Lung (tissue), 12 donors: ENCODE data around the gene FOXRED2. TPM values are rescaled to one million over a fixed set of nuclear protein-coding genes. Genes with fewer than 3 reads are reported as not detected.

ENCODE experiments used
- ATAC-seq: fragments of 200-7000 bp; cut with Tn5 transposase; one replicate; pipeline ENCODE4 v1.9.1; 2020; ENCODE audit warnings: moderate number of reproducible peaks; ENCODE audit not compliant: insufficient read depth, low FRiP score
- DNase-seq, 3 donors: peaks; one replicate each; pipeline ENCODE4 v3.0.0-alpha.2; 2013 to 2017
- H3K27ac ChIP-seq, 2 donors: one replicate each; pipeline ENCODE4 v1.5.1; 2013; ENCODE audit warnings: mild to moderate bottlenecking in 2 of 2, moderate library complexity in 2 of 2, control low read depth in 1 of 2, inconsistent platforms in 1 of 2, low read depth in 1 of 2, low read length in 1 of 2
- H3K27me3 ChIP-seq, 3 donors: one replicate each; pipeline ENCODE4 v1.5.1; 2013; ENCODE audit warnings: low read length in 2 of 3; ENCODE audit not compliant: control insufficient read depth in 3 of 3, insufficient read depth in 3 of 3
- H3K36me3 ChIP-seq, 4 donors: one replicate each; pipeline ENCODE4 v1.5.1; 2013; ENCODE audit warnings: low read length in 4 of 4, mild to moderate bottlenecking in 1 of 4, moderate library complexity in 1 of 4; ENCODE audit not compliant: control insufficient read depth in 4 of 4, insufficient read depth in 4 of 4
- H3K4me1 ChIP-seq, 5 donors: one replicate each; pipeline ENCODE4 v1.5.1; 2013; ENCODE audit warnings: low read length in 5 of 5, mild to moderate bottlenecking in 2 of 5, moderate library complexity in 1 of 5; ENCODE audit not compliant: control insufficient read depth in 5 of 5, insufficient read depth in 5 of 5
- H3K4me3 ChIP-seq: one replicate; pipeline ENCODE4 v1.5.1; 2013; ENCODE audit warnings: mild to moderate bottlenecking, control low read depth, moderate library complexity
- H3K9ac ChIP-seq, 2 donors: one replicate each; pipeline ENCODE4 v1.5.1; 2013; ENCODE audit warnings: low read length in 2 of 2, control low read depth in 1 of 2; ENCODE audit not compliant: insufficient read depth in 1 of 2
- H3K9me3 ChIP-seq, 4 donors: one replicate each; pipeline ENCODE4 v1.5.1; 2013; ENCODE audit warnings: low read length in 3 of 4, mild to moderate bottlenecking in 1 of 4, moderate library complexity in 1 of 4; ENCODE audit not compliant: control insufficient read depth in 4 of 4, insufficient read depth in 3 of 4
- WGBS, 2 donors: extraction: QIAGEN DNeasy Blood & Tissue Kit; methylation state at CpG; one replicate each; pipeline ENCODE4 v1.1.7; 2013; 5-methylcytosine and 5-hydroxymethylcytosine counted together
- polyA plus RNA-seq, 2 donors: library from polyadenylated mRNA; stranded (reverse); fragments of 200-250 nt; gene quantifications; one replicate each; pipeline ENCODE4 v1.2.1, GENCODE V29; 2013
- total RNA-seq, 2 donors: library from RNA; depleted of rRNA in 1 of 2; stranded (reverse); fragments of >200 nt in 1 of 2; gene quantifications; one replicate each; pipeline ENCODE4 v1.2.1, GENCODE V29; 2014 to 2021
- TF ChIP-seq, protein P1 (sequence below): IDR thresholded peaks from 2 replicates; pipeline ENCODE4 v1.5.1; 2012; ENCODE audit warnings: mild to moderate bottlenecking; ENCODE audit errors: control extremely low read depth, extremely low read depth
- donor health status: control.
- donor health status: control.
- donor health status: Bipolar disorder and iron deficiency.
- donor health status: healthy.
- donor health status: DM: yes; HTN: yes; CAD: no.

The FOXRED2 gene
- total and polyA plus RNA-seq, 4 donors: 3.9 to 18.0 (median 7.8) TPM

DNA sequence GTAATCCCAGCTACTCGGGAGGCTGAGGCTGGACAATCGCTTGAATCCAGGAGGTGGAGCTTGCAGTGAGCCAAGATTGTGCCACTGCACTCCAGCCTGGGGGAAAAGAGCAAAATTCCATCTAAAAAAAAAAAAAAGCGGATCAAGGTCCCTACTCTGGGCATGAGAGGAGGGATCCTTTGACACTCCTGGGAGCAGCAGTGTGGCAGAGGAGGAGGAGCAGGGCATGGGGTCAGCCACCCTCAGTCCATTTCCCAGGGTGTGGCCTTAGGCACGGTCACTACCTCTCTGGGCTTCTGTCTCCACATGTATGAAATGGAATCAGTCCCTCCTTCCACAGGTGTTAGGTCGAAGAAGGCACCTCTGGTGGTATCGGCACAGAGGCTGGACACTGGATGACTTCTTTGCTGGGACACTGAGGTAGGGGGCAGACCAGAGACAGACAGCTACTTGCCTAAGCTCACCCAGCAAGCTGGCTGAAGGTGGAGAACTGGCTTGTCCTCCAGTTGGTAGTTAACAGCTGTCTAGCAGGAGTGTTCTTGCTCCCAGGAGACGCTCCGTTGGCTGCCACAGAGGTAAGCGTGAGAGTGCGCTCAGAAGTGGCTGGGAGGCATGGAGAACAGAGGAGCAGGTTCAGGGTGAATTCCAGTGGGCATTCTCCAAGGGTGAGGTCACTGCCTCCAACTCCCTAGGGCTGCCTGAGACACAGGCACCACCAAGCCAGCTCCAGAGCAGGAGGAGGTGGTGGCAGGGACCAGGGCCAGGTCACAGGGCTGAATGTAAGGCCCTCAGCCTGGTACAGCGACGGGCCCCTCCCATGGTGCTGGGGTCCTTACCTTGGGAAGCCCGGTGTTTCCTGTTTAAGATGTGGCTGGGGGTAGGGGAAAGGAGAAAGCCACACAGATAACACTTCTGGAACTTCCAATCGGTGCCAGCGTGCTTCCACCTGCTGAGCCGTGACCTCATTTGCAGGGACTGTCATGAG, 44.9 kb downstream of the FOXRED2 start:
- peak overlapping the region; percentile 76 to 89 for H3K27ac ChIP-seq
- peaks cover 0 to 35% (median 11%) of the 10 kb centered on the region in 5 donors for H3K4me1 ChIP-seq
- ATAC-seq (peak; percentile 27), DNase-seq (peak; percentile 72 to 86 (median 86))
- no peaks in the 10 kb centered on the region for H3K9me3 ChIP-seq
- TF ChIP-seq, protein P1, sequence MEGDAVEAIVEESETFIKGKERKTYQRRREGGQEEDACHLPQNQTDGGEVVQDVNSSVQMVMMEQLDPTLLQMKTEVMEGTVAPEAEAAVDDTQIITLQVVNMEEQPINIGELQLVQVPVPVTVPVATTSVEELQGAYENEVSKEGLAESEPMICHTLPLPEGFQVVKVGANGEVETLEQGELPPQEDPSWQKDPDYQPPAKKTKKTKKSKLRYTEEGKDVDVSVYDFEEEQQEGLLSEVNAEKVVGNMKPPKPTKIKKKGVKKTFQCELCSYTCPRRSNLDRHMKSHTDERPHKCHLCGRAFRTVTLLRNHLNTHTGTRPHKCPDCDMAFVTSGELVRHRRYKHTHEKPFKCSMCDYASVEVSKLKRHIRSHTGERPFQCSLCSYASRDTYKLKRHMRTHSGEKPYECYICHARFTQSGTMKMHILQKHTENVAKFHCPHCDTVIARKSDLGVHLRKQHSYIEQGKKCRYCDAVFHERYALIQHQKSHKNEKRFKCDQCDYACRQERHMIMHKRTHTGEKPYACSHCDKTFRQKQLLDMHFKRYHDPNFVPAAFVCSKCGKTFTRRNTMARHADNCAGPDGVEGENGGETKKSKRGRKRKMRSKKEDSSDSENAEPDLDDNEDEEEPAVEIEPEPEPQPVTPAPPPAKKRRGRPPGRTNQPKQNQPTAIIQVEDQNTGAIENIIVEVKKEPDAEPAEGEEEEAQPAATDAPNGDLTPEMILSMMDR: no peak
- WGBS, 2 donors: 58 to 68% methylated on average over 16 of the region's 16 CpGs
- no peak overlapping the region for H3K9ac ChIP-seq
- H3K36me3 ChIP-seq: peaks cover 0 to 7% (median 3%) of the 10 kb centered on the region in 4 donors
- no peaks in the 10 kb centered on the region for H3K27me3 ChIP-seq
- no peak overlapping the region for H3K4me3 ChIP-seq

DNA sequence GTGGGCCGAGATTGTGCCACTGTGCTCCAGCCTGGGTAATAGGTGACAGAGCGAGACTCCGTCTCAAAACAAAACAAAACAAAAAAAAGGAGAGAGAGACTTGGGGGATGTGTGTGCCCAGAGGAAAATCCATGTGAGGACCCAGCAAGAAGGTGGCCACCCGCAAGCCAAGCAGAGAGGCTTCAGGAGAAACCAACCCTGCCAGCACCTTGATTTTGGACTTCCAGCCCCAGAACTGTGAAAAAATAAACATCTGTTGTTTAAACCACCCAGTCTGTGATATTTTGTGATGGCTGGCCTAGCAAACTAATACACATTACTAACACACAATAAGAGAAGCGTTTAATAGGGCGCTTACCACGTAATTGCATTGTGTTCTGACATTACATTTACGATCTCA, 46.6 kb downstream of the FOXRED2 start:
- peak overlapping the region in 1 of 2 donors; percentile 13 for H3K27ac ChIP-seq
- 87 to 98% methylated on average over 8 of the region's 8 CpGs for WGBS, 2 donors
- H3K36me3 ChIP-seq: no peaks in the 10 kb centered on the region
- H3K4me3 ChIP-seq: no peak overlapping the region
- TF ChIP-seq, protein P1: no peak
- H3K27me3 ChIP-seq: no peaks in the 10 kb centered on the region
- ATAC-seq (no peak), DNase-seq (no peak)
- H3K9ac ChIP-seq: no peak overlapping the region
- H3K9me3 ChIP-seq: no peaks in the 10 kb centered on the region
- H3K4me1 ChIP-seq: peaks cover 4 to 22% (median 13%) of the 10 kb centered on the region in 5 donors

DNA sequence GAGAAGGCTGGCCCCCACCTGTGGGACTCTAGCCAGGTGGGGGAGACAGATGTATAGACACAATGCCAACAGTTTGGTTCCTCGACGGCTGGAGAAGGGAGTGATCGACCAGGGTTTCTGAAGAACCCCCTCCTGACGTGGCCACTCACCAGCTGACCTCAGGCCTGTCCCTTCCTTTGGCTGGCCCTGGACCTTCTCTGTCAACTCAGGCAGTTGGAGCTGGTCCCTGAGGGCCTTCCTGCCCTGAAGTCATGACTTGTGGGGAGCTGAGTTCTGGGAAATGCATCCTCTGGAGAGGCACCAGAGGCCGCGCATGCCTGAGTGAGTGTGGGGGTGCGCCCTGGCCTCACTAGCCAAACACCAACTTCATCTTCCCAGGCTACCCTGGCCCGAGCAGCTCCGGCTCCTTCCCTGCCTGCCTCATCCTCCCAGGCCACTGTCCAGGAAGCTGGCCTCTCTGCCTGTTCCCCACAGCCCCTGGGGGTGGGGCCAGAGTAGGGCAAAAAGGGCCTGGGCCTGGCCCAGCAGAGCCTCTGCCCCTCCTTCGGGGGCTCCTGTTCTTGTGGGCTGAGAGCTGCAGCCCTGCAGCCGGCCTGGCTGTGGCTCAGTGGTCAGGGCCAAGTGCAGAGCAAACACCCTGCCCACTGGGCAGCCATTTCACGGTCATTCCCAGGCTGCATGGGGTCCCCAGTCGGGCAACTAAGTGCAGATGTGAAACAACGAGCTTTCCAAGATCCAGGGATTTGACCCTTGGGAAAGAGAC, 49.0 kb downstream of the FOXRED2 start:
- ATAC-seq: no peak

More for the DNA sequence above, 49.0 kb downstream of the FOXRED2 start:
- Histone ChIP-seq H3K27me3 (no peaks in the 10 kb centered on the region), H3K4me3 (no peak overlapping the region), H3K36me3 (no peaks in the 10 kb centered on the region), H3K27ac (peak overlapping the region; percentile 71 to 89), H3K9ac (no peak overlapping the region), H3K9me3 (no peaks in the 10 kb centered on the region), H3K4me1 (peaks cover 4 to 22% (median 17%) of the 10 kb centered on the region in 5 donors)
- 61 to 70% methylated on average over 14 of the region's 14 CpGs for WGBS, 2 donors
- DNase-seq: peak in 1 of 3 donors; percentile 45
- TF ChIP-seq, protein P1: no peak
